ENCODE data around the gene SIGMAR1.
"Not testable (repeated sequence)": the region's sequence is repeated elsewhere in the genome, so short reads cannot be mapped to it uniquely, and the experiment has no call there.

SIGMAR1 gene

GRCh38 chr9:34654323-34655051, 16.9 kb upstream of the SIGMAR1 start:
- peak in 12 of 14 donors; percentile 29 to 80 (median 61) for DNase-seq

DNA sequence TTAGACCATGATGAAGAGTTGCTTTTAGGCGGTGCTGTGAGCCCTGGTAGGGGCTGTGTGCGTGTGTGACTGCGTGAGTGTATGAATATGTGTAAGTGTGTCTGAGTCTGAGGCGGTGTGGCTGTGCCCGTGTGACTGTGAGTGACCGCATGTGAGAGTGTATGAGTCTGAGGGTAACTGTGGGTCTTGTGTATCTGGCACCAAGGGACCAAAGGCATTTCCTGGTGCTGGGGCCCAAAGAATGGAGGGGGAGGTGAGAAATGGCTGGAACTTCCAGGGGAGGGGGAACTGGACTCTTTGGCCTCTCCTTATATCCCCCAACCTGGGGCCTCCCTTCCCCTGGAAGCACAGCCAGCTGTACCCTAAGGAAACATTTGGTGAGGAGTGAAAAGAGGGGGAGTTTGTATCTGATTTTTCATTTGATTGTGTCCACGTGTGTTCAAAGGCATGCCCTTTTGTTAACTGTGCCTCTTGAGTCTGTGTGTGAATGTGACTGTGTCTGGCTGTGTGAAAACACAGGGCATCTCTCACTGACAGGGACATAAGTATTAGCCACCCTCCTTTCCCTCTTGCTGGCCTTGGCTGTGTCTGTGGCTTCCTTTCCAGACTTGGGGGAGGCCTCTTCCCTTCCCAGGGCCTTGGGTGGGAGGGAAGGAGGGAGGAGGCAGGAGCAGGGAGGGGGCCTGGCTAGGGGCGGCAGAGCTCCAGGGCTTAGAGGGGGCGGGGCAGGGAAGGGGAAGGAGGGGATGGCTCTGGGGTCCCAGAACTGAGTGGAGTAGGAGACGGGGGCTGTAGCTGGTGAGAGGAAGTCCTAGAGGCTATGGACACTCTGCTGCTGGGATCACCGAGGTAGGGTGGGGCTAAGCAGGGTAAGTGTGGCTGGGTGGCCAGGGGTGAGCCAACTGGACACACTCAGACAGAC, 15.8 kb upstream of the SIGMAR1 start:
- peak in 4 of 14 donors; percentile 17 to 57 (median 44) for DNase-seq

DNA sequence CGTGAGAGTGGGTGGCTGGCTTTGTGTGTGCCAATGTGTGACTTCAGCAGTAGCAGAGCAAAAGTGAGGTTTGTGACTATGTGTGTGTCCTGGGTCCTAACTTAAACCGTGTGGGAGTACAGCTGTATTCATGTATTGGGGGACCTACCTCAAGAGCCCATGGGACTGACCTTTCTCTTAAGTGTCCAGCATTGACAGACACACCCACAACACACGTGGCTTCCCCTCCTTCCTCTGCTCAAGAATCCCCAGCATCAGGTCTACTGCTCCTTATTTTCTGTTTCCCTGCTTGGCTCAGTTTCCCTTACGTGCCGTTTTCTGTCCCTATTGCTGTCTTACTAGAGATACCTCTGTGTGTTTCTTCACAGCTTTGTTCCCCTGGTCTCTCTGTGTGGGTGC, 15.0 kb upstream of the SIGMAR1 start:
- DNase-seq, result no peak

DNA sequence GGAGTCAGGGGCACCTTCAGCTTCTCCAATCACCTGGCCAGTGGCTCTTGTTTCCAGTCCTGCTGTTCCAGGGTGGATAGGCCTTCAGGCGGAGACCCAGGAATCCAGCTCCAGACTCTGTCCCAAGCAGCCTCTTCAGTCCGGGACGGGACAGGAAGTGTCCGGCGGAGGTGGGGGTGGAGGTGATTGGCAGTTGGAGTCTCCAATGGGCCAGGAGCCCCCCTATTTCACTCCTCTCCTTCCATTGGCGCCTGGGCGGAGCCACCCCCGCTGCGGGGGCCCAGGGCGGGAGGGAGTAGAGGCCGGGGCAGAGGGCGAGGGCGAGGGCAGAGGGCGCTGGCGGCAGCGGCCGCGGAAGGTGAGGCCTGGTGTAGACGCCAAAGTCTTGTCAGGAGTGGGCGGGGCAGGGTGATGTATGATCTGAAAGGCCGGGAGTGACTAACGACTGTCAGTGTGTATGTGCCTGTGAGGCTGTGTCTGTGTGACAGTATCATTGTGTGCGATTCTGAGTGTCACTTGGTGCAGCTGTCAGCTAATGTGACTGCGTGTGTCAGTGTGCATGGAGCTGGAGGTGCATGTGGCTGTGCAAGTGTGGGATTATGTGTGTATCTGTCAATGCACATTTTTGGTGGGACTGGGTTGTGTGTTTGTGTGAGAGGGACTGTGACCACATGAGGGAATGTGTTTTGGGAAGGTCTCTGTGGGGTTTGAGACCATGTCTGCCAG, 14.5 kb upstream of the SIGMAR1 start, which contains the start of gene IL11RA:
TSS of gene IL11RA (plus strand) at position 310 of the 726 bp plus-strand sequence. CDS start 3,033 bp downstream, outside the sequence.
- peak in 12 of 14 donors; percentile 39 to 89 (median 83) for DNase-seq

DNA sequence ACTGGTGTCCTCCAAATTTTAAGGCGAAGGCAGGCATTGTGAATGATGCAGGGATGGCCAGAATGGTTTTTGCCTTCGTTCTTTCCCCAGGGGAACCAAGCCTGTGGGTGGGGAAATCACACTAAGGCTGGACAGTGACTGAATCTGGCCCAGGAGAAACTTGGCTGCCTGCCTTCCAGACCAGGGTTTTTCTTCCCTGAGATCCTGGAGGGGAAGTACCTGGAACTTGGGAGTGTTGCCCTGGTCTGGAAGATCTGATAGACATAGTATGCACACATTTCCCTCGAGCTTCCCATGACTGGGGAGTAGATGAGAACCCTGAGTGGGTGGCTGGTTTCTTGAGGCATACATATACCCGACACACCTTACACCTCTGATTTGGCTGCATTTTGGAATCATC, 13.7 kb upstream of the SIGMAR1 start:
- peak in 1 of 14 donors; percentile 33 for DNase-seq

GRCh38 chr9:34650816-34651215, 13.2 kb upstream of the SIGMAR1 start:
- DNase-seq, result peak in 4 of 14 donors; percentile 6 to 50 (median 22)

DNA sequence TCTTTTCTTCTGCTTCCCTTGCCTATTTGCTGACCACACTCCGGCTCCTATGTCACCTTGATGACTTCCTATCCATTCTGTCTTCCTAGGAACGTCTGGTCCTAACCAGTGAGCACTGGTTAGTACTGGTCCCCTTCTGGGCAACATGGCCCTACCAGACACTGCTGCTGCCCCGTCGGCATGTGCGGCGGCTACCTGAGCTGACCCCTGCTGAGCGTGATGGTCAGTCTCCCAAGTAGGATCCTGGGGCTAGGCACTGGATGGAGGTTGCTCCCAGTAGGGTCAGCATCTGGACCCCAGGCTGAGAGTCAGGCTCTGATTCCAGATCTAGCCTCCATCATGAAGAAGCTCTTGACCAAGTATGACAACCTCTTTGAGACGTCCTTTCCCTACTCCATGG, 11.1 kb upstream of the SIGMAR1 start:
- no peak for DNase-seq

GRCh38 chr9:34647651-34648050, 10.1 kb upstream of the SIGMAR1 start:
- no peak for DNase-seq

- peak in 1 of 14 donors; percentile 34 for DNase-seq
Observed at GRCh38 chr9:34647084-34647403, 9.5 kb upstream of the SIGMAR1 start.

DNA sequence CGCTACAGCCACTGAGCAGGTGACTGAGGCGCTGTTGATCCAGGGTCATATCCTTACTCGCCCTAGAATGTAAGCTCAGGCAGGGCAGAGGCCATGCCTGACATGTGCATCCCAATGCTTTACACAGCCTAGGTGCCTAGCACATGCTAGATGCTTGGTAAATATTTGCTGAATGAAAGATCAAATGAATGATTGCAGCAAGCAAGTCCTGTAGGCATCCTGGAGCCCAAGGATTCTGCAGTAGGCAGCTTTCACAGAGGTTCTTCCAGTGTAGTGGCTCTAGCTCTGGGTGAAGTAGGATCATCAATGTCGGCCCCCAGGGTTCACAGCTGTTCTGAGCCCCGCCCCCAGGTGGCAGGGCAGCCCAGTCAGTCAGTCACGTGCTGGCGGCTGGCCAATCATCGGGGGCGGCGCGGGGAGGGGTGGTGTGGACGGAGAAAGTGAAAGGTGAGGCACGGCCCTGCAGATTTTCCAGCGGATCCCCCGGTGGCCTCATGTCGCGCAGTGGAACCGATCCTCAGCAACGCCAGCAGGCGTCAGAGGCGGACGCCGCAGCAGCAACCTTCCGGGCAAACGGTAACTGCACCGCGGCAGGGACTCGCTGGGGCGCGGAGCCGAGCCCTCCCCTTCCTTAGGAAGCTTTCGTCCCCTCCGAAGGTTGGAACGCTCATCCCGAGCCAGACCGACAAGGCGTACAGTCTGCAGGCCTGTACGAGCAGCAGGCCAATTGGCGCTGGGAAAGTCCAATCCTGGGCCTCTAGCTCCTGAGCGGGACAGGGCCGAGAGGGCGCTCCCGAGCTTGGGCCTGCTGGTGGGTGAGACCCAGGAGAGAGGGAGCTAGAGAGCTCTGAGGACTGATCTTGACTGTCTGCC, 8.9 kb upstream of the SIGMAR1 start, which contains the start of gene GALT:
TSS of gene GALT (plus strand) at position 465 of the 873 bp plus-strand sequence. CDS start at position 495, 30 bp downstream.
- peak; percentile 42 to 89 (median 82) for DNase-seq

GRCh38 chr9:34644766-34645314, 7.3 kb upstream of the SIGMAR1 start:
- DNase-seq, result no peak

GRCh38 chr9:34642679-34643078, 5.1 kb upstream of the SIGMAR1 start:
- DNase-seq, result no peak

- DNase-seq, result not testable (repeated sequence)
Observed at GRCh38 chr9:34639322-34639721, 1.7 kb upstream of the SIGMAR1 start.

DNA sequence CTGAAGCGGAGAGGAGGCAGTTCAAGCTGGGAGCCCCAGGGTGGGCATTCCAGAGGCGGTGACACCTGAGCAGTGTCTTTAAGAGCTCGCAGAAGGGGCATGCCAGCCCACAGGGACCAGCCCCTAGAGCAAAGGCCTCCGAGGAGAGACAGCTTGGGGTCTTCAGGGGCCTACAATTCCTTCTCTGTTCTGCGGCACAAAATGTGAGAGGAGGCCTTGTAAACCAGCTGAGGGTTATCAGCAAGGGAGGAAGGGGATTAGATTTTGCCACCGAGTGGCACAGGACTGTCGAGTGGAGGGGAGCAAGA, 505 bp upstream of the SIGMAR1 start:
- DNase-seq, result peak in 1 of 14 donors; percentile 55

- DNase-seq, result peak in 1 of 14 donors; percentile 39
Observed at GRCh38 chr9:34636791-34637355, 714 bp downstream of the SIGMAR1 start.

GRCh38 chr9:34635556-34635955, 2.0 kb downstream of the SIGMAR1 start:
- no peak for DNase-seq

DNA sequence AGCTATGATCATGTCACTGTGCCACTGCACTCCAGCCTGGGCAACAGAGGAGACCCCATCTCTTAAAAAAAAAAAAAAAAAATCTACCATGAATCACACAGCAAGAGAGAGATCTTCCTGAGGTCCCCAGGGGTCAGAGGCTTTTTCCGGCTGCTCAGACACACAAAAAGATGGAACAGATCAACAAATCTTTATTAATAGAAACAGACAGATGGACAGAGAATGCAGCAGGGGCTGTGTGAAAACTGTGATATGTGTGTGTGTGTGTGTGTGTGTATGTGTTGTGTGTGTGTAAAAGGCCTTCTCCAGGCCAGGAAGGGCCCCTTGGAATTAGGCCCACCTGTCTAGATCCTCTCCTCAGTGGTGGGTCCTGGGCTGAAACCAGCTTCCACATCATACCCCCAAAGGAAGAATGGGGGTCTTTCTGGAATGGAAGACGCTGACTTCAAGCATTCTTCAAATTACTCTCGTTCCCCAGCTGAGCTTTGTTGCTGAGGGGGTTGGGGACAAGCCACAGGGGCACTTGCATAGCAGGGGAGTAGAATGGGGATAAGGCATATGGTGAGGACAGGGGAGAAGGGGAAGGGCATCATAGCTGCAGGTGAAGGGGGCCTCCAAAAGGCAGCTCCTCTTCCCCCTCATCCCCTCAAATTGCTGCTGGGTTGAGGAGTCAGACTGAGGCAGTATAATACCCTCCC, 2.9 kb downstream of the SIGMAR1 start:
- DNase-seq, result no peak

GRCh38 chr9:34633851-34634550, 3.6 kb downstream of the SIGMAR1 start:
- DNase-seq, result peak in 12 of 14 donors; percentile 12 to 62 (median 36)

DNA sequence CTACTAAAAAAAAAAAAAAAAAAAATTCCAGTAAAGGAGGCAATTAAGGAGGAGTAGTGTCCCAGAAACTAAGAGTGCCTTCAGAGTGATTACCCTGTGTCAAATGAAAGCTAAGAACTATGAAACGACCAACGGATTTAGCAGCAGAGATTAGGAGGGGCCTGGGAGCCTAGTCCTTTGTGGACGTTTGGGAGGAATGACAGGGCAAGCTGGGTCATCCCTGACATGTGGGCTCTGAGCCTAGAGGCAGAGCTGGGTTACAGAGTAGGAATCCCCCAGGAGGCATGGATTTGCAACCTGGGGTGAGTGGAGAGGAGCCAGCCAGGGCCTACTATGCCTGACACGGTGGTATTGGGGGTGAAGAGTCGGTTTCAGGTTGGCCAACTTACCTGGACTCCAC, 4.4 kb downstream of the SIGMAR1 start:
- no peak for DNase-seq
